Ammon's horn (tissue), 1 donor: ENCODE data around the gene COX5A.
"Not testable (repeated sequence)": the region's sequence is repeated elsewhere in the genome, so short reads cannot be mapped to it uniquely, and the experiment has no call there.

ENCODE experiments used
- DNase-seq: peaks from one replicate; pipeline ENCODE4 v3.0.0-alpha.2; 2016; ENCODE audit warnings: low spot score

Gene COX5A

DNA sequence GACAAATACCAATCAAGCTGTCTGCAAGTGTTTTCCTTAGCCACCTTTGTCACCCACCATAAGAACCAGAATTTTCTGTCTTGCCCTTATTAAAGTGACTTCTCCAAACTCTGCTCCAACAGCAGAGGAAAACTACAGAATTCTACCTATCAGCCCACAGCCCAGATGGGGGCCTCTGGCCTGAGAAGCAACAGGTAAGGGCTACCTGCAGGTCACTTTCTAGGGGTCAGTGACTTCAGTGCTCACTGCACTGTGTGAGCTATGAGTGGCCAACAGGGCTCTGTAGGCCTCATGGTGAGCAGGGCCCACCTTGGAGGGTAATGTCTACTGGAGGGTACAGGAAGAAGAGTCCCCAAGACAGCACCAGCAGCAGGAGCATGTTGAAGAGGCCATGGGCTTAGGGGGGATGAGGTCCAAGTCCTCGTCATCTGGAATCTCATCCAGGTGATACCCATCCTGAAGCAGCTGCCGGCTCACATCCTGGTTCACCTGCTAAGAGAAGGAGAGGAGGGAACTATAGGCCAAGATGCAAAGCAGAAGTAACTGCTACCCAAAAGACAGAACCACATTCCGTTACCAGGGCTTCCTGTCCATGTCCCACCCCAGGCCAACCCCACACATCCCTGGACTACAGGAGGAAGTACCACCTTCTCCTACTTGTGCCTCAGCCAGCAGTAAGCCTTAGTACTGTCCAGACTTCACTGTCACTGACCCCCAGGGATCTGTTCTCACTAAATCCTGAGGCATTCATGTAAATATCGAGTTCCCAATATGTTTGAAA lies 35.4 kb downstream of the COX5A start:
- DNase-seq = no peak

DNA sequence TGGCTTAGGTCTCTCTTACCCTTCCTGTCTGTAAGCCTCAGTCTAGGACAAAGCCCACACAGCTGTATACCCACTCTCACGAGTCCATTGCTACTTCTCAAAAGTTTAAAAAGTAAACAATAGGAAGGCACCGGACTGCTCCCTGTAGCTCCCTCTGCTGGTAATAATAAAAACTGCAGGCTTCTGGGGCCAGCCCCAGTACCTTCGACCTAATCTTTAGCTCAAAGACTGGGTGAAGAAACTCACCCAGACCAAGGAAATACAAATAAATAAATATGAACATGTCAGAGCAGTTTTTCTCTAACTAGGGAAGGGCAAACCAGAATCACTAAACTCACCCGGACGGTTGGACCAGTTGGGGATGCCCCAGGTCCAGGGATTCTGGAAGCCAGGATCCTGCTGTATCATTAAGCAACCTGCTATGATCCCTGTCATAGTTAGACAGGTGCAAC lies 36.2 kb downstream of the COX5A start:
- peak; percentile 38 for DNase-seq

DNA sequence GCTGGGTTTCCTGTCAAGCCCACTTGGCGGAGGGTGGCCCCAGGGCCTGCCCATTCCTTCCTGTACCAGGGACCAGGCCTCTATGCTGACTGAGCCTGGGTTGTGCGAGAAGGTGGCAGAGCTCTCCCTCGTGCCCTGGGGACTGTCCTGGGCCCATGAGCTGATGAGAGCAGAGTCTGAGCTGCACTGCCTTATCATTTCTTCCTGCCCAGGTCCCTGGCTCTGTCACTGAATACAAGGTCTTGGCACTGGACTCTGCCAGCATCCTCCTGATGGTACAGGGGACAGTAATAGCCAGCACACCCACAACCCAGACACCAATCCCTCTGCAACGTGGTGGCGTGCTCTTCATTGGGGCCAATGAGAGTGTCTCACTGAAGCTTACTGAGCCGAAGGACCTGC lies 40.6 kb downstream of the COX5A start:
- DNase-seq = no peak

DNA sequence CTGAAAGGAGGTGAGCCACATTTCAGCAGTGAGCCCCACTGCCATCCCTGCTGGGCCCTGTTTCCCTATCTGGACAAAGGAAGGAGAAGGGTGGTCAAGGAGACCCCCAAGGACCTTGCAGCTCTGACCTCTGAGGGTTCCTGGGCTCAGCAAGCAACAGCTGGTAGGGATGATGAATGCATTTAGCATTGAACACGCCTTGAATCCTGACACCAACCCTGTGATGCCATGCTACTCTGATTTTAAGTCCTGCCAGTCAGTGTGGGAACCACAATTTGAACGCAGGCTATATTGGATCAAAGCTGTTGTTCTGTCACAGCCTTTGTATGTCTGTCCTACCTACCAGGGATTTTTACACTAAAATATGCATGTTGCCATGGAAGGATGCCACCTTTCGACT lies 41.6 kb downstream of the COX5A start:
- DNase-seq = no peak

DNA sequence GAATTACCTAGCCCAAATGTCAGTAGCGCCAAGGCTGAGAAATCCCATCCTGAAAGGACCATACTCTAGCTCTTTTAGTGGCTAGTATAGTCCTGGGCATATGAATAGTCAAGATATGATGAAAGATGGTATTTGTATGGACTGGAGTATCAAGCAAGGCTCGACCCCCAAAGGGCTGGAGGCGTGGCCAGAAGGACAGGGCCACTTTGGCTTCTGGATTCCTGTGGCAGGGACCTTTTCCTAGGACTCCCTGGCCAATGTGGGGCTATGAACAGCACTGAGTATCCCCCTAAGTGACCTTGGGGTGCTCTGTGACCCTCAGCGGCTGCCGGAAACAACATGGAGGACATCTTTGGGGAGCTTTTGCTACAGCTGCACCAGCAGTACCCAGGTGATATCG lies 42.0 kb downstream of the COX5A start:
- no peak for DNase-seq

DNA sequence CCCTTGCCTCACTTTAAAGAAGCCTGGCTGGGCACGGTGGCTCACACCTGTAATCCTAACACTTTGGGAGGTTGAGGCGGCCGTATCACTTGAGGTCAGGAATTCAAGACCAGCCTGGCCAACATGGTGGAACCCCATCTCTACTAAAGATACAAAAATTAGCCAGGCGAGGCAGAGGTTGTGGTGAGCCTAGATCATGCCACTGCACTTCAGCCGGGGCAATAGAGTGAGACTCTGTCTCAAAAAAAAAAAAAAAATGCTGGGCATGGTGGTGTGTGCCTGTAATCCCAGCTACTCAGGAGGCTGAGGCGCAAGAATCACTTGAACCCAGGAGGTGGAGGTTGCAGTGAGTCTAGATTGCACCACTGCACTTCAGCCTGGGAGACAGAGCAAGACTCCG lies 43.5 kb downstream of the COX5A start:
- DNase-seq = not testable (repeated sequence)

DNA sequence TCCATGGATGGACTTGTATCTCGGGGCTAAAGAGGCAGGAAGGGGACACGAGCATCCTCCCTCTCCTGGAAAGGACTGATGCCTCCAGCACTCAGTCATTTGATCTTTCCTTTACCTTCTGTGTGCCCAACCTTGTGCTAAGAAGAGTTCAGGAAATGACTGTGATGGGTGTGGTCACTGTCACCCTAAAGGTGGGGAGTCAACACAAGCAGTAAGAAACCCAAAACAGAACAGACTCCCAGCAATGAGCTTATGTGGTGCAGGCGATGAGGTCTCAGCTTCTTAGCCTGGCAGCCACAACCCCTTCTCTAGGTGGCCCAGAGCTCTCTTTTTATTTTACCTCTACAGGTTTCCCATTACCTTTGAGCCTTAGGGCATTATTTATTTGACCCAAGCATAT lies 44.2 kb downstream of the COX5A start:
- no peak for DNase-seq

DNA sequence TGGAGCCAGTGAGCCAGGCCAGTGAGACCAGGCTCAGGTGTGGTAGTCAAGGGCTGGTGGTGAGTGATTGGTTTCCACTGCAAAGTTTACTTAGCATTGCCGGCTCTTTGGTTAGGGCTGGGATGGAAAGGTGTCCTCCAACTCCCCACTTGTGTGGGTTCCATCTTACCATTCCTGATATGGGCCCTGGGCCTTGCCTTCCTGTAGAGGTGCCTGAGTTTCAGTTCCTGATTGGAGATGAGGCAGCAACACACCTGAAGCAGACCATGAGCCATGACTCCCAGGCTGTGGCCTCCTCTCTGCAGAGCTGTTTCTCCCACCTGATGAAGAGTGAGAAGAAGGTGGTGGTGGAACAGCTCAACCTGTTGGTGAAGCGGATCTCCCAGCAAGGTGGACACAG lies 44.9 kb downstream of the COX5A start:
- DNase-seq = no peak

DNA sequence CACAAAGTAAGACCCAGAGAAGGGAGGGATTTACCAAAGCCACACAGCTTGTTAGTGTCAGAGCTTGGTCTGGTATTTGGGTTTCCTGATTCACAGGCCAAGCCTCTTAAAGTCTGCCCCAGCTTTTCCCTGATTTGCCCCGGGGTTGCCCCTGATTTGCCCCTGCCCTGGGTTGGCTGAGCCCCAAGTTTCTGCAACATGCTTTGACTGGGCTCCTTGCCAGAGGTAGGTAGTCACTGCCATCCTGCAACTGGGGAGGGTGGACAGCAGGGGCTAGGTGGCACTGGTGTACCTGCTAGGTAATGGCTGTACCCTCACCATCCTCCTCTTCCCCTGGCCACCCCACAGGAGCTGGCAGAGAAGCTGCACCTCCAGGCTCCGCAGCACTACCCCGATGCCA lies 45.6 kb downstream of the COX5A start:
- no peak for DNase-seq

DNA sequence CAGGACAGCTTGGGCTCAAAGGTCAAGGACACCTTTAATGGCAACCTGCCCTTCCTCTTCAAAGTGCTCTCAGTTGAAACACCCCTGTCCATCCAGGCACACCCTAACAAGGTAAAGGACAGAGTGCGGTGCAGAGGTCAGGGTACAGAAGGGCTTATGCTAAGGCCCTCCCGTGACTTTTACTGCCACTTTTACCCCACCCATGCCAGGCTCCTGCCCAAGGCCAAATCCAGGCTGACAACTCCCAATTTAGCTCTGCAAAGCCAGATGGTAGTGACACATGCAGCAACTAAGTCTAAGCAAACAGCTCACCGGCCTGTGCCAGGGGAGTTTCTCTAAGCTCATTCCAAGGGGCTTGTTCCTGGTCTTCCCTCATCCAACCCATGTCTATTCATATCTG lies 46.4 kb downstream of the COX5A start:
- DNase-seq = no peak

DNA sequence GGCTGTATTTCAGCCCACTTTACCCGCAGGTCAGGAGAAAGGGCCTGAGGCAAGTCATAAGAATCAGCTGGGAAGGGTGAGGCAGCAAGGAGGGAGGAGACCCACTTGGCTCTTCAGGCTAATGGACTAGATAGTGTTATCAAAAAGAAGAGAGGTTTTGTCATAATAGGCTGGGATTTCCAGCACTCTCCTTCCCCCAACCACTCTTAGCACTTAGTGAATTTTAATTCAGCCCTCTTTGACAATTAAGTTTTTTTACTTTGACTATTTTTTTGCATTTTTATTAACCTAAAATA lies 47.3 kb downstream of the COX5A start:
- no peak for DNase-seq

DNA sequence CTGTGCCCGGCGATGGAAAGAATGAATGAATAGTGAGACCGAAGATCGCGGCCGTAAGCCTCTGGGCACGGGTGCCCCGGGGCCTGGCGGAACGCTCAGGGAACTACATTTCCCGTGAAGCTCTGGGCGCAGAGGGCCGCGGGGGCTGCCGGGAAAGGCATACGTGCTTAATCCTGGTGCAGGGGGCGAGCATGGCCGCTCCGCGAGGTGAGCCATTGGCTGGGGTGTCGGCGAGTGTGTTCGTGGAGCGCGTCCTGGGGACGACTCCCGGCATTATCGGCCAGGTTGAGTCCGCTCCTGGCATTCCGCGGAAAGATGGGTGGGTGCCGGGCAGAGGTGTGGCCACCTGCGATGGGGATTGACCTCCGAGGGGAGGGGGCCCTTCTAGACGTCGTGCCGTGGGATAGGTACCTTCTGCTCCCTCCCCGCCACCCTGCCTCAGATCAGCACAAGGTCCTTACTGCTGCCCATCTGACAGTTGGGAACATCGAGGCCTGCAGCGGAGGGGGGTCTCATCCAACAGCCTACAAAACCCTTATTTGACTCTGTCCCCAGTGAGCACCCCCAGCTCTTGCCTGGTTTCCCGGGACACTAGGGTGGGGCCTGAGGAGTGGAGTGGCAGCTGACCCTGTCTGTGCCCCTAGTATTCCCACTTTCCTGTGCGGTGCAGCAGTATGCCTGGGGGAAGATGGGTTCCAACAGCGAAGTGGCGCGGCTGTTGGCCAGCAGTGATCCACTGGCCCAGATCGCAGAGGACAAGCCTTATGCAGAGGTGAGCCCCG lies 47.8 kb downstream of the COX5A start, which contains the start of gene MPI:
Gene MPI (plus strand): TSS at position 160 of the 782 bp plus-strand sequence. CDS start 32 bp downstream, at position 192.
- peak; percentile 90 for DNase-seq

DNA sequence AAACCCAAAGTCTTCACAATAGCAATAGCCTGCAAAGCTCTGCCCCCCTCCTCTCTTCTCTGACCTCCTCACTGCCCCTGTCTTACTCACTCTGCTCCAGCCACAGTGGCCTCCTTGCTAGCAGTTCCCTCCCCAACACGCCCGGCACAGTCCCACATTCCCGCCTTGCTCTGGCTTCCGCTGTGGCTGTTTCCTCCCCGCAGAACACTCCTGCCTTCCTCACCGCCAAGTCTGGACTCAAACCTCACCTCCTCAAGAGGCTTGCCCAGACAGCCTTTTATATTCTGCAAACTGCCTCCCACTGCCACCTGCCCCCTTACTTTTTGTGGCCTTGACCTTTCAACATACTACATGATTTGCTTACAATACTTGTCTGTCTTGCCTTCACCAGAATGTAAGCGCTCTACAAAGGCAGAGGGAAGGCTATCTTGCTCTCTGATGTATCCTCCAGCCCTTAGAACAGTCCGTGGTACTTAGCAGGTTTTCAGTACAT lies 48.4 kb downstream of the COX5A start:
- DNase-seq = peak; percentile 75

DNA sequence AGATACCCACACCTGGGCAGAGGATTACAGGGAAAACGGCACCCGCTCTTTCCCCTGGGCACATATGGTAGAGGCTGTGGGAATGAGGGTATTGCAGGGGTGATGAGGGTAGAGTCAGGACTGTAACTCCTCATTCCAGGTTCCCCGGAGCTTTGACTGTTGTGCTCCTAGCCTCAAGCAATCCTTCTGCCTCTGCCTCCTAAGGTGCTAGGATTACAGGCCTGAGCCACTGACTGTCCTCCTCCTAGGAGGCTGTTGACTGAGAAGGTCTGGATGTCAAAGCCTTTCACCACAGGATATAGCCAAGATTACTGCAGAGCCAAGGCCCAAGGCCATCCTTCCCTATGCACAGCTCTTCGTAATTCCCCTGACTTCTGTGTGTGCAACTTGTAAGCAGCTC lies 49.2 kb downstream of the COX5A start:
- no peak for DNase-seq

DNA sequence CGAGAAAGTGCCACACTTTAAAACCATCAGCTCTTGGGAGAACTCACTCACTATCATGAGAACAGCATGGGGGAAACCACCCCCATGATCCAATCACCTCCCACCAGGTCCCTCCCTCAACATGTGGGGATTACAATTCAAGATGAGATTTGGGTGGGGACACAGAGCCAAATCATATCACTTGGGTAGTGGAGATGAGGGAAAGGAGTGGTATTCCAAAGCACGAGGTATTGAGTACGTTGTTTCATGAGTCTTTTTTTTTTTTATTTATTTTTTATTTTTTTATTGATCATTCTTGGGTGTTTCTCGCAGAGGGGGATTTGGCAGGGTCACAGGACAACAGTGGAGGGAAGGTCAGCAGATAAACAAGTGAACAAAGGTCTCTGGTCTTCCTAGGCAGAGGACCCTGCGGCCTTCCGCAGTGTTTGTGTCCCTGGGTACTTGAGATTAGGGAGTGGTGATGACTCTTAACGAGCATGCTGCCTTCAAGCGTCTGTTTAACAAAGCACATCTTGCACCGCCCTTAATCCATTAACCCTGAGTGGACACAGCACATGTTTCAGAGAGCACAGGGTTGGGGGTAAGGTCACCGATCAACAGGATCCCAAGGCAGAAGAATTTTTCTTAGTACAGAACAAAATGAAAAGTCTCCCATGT lies 50.2 kb downstream of the COX5A start:
- not testable (repeated sequence) for DNase-seq

DNA sequence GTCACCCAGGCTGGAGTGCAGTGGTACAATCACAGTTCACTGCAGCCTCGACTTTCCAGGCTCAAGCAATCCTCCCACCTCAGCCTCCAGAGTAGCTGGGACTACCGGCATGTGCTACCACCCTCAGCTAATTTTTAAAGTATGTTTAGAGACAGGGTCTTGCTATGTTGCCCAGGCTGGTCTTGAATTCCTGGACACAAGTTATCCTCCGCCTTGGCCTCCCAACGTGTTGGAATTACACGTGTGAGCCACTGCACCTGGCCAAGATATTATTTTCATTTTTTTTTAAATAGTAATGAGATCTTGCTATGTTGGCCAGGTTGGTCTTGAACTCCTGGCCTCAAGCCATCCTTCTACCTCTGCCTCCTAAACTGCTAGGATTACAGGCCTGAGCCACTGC lies 52.4 kb downstream of the COX5A start:
- no peak for DNase-seq

DNA sequence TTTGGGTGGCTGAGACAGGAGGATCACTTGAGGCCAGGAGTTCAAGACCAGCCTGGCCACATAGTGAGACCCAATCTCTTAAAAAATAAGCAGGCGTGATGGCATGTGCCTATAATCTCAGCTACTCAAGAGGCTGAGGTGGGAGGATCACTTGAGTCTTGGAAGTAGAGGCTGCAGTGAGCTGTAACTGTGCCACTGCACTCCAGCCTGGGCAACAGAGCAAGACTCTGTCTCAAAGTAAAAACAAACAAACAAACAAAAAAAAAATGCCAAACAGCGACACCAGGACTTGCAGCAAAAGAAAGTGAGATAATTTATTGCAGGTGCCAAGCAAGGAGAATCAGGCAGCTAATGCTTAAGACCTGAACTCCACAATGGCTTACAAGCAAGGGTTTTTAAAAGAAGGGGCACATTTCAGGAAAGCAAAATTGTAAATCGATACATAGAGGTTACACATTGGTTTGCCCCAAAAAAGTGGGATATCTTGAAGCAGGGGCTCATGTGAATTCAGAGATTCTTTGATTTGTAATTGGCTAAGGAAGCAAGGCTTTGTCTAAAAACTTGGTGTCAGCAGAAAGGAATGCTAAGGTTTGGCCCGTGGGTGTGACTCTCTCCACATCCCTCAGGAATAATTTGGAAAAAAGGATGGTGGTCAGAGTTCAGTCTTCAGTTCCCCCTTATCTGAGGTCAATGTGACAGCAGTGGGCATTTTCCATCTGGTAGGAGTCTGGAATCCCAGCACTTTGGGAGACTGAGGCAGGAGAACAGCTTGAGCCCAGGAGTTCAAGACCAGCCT lies 53.2 kb downstream of the COX5A start:
- DNase-seq = no peak

DNA sequence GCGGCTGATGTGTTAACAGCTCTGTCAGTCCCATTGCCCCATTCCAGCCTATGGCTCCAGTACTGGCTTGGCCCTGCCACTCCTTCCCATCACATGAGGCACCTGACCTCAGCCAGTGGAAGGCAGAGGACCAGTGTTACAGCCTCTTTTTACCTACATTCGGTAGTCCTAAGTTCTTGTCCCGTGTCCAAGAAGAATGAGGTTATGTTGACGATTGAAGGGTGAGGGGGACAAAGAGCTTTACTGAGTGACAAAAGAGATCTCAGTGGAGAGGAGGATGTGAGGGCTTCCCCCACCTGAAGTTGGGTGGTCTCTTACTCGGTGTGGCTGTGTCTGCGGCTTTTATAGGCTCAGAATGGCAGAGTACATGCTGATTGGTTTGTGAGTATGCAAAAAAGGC lies 55.3 kb downstream of the COX5A start:
- DNase-seq = no peak

DNA sequence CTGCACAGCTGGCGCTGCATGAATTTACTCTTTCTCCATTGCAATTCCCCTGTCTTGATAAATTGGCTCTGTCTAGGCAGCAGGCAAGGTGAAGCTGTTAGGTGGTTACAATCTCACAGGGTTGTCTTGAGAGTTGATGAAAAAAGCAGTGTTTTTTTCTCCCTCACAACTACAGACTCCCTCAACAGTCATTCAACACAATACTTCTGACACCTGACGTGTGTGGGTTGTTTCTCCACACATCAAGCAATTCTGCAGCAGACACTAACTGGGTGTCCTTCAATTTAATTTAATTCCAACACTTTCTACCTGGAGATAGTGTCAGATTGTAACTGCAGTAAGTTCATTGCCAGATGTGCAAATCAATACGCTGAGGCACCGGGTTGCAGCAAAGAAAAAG lies 59.6 kb downstream of the COX5A start:
- DNase-seq = no peak

DNA sequence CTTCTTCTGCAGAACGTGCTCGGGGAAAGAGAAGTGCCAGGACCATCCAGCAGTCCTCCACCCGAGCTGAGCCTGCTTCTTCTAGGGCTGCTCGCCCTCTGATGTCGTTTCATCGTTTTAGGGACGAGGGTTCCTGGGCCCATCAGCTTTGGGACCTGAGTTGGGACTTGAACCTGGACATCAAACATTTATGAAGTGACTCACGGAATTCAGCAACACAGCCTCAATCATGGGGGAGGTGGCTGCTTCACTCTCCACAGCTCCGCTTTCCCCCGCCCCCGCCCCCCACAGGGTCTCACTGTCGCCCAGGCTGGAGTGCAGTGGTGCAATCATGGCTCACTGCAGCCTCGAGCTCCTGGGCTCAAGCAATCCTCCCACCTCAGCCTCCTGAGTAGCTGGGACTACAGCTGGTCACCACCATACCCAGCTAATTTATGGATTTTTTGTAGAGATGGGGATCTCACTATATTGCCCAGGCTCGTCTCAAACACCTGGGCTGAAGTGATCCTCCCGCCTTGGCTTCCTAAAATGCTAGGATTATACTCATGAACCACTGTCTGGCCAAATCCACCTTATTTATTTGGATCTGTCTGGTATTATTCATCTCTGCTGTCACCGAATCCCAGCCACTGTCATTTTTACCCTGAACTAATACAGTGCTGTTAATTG lies 64.0 kb downstream of the COX5A start:
- DNase-seq = peak; percentile 43

DNA sequence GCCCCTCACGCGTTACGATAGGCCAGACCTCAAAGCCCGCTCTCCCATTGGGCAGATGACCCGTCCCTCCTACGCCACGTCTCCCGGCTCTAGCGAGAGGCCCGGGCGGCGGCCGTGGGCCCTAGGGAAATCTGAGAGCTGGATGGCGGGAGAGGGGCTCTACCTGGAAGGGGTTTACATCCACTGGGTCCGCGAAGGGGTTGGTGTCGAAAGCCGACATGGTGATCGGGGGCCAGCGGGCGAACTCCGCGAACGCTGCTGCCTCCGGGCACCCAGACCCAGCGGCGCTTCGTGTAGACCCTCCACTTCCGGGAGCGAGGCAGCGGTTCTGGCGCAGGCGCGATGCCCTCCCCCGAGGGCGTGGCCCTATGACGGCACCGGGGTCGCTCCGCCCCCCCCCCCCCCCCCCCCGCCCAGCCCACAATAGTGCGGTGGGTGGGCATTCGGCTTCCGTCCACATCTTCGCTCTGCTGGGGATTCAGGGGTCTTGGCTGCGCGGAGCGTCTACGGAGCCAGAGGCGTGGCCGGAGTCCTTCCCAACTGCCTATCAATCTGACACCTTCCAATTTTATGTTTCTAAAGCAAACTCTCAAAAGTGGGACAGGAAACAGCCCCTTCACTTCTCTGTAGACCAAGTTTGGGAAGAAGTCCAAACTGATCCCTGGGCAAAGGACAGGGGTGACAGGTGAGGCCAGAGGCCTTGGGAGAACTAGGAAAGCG lies 64.7 kb downstream of the COX5A start, which contains the start of gene SCAMP2:
Gene SCAMP2 (minus strand): TSS at position 330 of the 720 bp plus-strand sequence. CDS start 110 bp downstream, at position 220.
- peak; percentile 98 for DNase-seq
